Endothelial cell of umbilical vein (primary cell): ENCODE measurements around the gene SCTR. TPM values are rescaled to one million over a fixed set of nuclear protein-coding genes. Genes with fewer than 3 reads are reported as not detected.

Experiments used
- BruUV-seq: library from RNA; stranded (reverse); fragments of 400-500 nt; replicated peaks from 2 replicates; lab custom pipeline; 2021; lab: Mats Ljungman, UMichigan
- CTCF ChIA-PET: fragments of 300-600, 350-600 bp; sonication (Branson Sonifier 250); formaldehyde crosslinking; loops from one replicate; lab custom pipeline; 2021; ENCODE audit warnings: antibody characterized with exemption, inconsistent platforms; lab: Charles Lee
- POLR2A ChIA-PET: fragments of 300-600, 350-600 bp; sonication (Branson Sonifier 250); formaldehyde crosslinking; loops from one replicate; lab custom pipeline; 2021; ENCODE audit warnings: antibody characterized with exemption, inconsistent platforms; lab: Charles Lee
- DNase-seq: peaks from one replicate; pipeline ENCODE4 v3.0.0-alpha.2; 2011; ENCODE audit warnings: low read depth, low spot score
- FAIRE-seq: peaks from 2 replicates; lab custom pipeline; 2011; peaks lifted over from hg19 to GRCh38; lab: Jason Lieb, UNC
- H2AFZ ChIP-seq: 2 replicates; pipeline ENCODE4 v1.6.0; 2012; ENCODE audit warnings: low read depth, low read length, control low read depth, inconsistent platforms
- H3K27ac ChIP-seq: 2 replicates; pipeline ENCODE4 v1.5.1; 2011; ENCODE audit warnings: low read depth, mild to moderate bottlenecking, control low read depth, low read length, moderate library complexity; ENCODE audit not compliant: insufficient read depth
- H3K27me3 ChIP-seq, 2 experiments: 2 replicates each; pipeline versions ENCODE4 v1.6.0 to v1.6.1; 2011; ENCODE audit warnings: low read length in 2 of 2, mixed read lengths in 1 of 2; ENCODE audit not compliant: control insufficient read depth in 2 of 2, insufficient read depth in 2 of 2
- H3K36me3 ChIP-seq, 2 experiments: 2 replicates in 1 of 2; 3 replicates in 1 of 2; pipeline ENCODE4 v1.5.1; 2011; ENCODE audit warnings: low read length in 2 of 2, mild to moderate bottlenecking in 1 of 2, moderate library complexity in 1 of 2; ENCODE audit not compliant: control insufficient read depth in 2 of 2, insufficient read depth in 2 of 2; ENCODE audit errors: extremely low read depth in 1 of 2
- H3K4me1 ChIP-seq: 3 replicates; pipeline ENCODE4 v1.5.1; 2011; ENCODE audit warnings: mild to moderate bottlenecking, low read length; ENCODE audit not compliant: control insufficient read depth, insufficient read depth; ENCODE audit errors: extremely low read depth
- H3K4me2 ChIP-seq: 2 replicates; pipeline ENCODE4 v1.6.1; 2011; ENCODE audit warnings: low read length, control low read depth, mixed read lengths; ENCODE audit not compliant: insufficient read depth
- H3K4me3 ChIP-seq, 3 experiments: fragments of 200-600 bp in 1 of 3; sonication (generic), shearing (Covaris generic) in 1 of 3; replicated peaks in 1 of 3; 2 replicates each; pipeline ENCODE4 v1.5.1; 2011 to 2016; ENCODE audit warnings: control low read depth in 3 of 3, low read length in 3 of 3, mild to moderate bottlenecking in 2 of 3, inconsistent platforms in 1 of 3, low read depth in 1 of 3, moderate library complexity in 1 of 3; ENCODE audit not compliant: insufficient read depth in 1 of 3
- H3K79me2 ChIP-seq: 2 replicates; pipeline ENCODE4 v1.6.0; 2012; ENCODE audit warnings: low read length, inconsistent platforms; ENCODE audit not compliant: control insufficient read depth, insufficient read depth
- H3K9ac ChIP-seq: replicated peaks from 2 replicates; pipeline ENCODE3; 2011; ENCODE audit warnings: low read length, control low read depth; ENCODE audit not compliant: insufficient read depth; ENCODE audit errors: extremely low read depth
- H3K9me1 ChIP-seq: replicated peaks from 3 replicates; pipeline ENCODE4 v1.6.0; 2011; ENCODE audit warnings: mild to moderate bottlenecking, low read length; ENCODE audit not compliant: control insufficient read depth, insufficient read depth; ENCODE audit errors: extremely low read depth
- H3K9me3 ChIP-seq: replicated peaks from 2 replicates; pipeline ENCODE4 v1.5.1; 2012; ENCODE audit warnings: low read length, inconsistent platforms; ENCODE audit not compliant: control insufficient read depth, insufficient read depth
- H4K20me1 ChIP-seq: replicated peaks from 2 replicates; pipeline ENCODE3; 2011; ENCODE audit warnings: mild to moderate bottlenecking, low read length; ENCODE audit not compliant: control insufficient read depth, insufficient read depth; ENCODE audit errors: extremely low read depth
- EZH2 ChIP-seq: IDR thresholded peaks from 2 replicates; pipeline ENCODE4 v1.6.1; 2012; ENCODE audit warnings: borderline replicate concordance, low read depth, mild to moderate bottlenecking, moderate library complexity, low read length, inconsistent platforms; ENCODE audit not compliant: severe bottlenecking
- FOS ChIP-seq: IDR thresholded peaks from 2 replicates; pipeline ENCODE4 v1.6.1; 2011; ENCODE audit warnings: mild to moderate bottlenecking, low read length, moderate library complexity, borderline replicate concordance; ENCODE audit not compliant: insufficient read depth
- GATA2 ChIP-seq: IDR thresholded peaks from 2 replicates; pipeline ENCODE4 v1.7.0; 2011; ENCODE audit warnings: low read depth, mild to moderate bottlenecking, moderate library complexity, mixed read lengths, low read length; ENCODE audit not compliant: insufficient read length, insufficient read depth
- JUN ChIP-seq: IDR thresholded peaks from 2 replicates; pipeline ENCODE4 v1.6.1; 2011; ENCODE audit warnings: borderline replicate concordance, low read depth; ENCODE audit not compliant: insufficient read length, insufficient read depth
- MYC ChIP-seq: IDR thresholded peaks from one replicate; pipeline ENCODE4 v1.6.1; 2011; ENCODE audit warnings: mild to moderate bottlenecking, low read depth, low read length
- POLR2A ChIP-seq: IDR thresholded peaks from 2 replicates; pipeline ENCODE4 v1.6.1; 2012; ENCODE audit warnings: low read depth, mild to moderate bottlenecking, control low read depth, low read length
- POLR2AphosphoS5 ChIP-seq: IDR thresholded peaks from 2 replicates; pipeline ENCODE4 v1.6.1; 2012; ENCODE audit warnings: low read depth, mild to moderate bottlenecking, control low read depth, low read length, moderate library complexity; ENCODE audit not compliant: insufficient read depth
- dilution Hi-C: fragments of 300-500 bp; cut with MboI; formaldehyde crosslinking; loops from one replicate; pipeline ENCODE4 v1.15.0; 2019; ENCODE audit warnings: low sequenced_read_pairs; ENCODE audit not compliant: extremely low pct_ligation_motif_present
- intact Hi-C: fragments of 100-400 bp; cut with micrococcal nuclease; formaldehyde crosslinking; loops from one replicate; pipeline ENCODE4 v1.10.0; 2022
- polyA plus RNA-seq, 4 experiments: library from polyadenylated mRNA; depleted of rRNA in 3 of 4; stranded (reverse) in 3 of 4; unstranded in 1 of 4; fragments of >200 nt; gene quantifications; 2 replicates each; pipeline versions ENCODE4 v1.2.1 to v1.2.3, GENCODE V29; 2011 to 2012; ENCODE audit warnings: missing spikeins in 1 of 4
- total RNA-seq: library from RNA; stranded (reverse); gene quantifications from 2 replicates; pipeline ENCODE4 v1.2.3, GENCODE V29; 2021
- TF ChIP-seq, protein P1 (sequence below), 2 donors: IDR thresholded peaks; 1 replicate in 1 of 2; 2 replicates in 1 of 2; pipeline ENCODE4 v1.5.1; 2011; ENCODE audit warnings: low read length in 2 of 2, mild to moderate bottlenecking in 2 of 2, moderate library complexity in 2 of 2, control low read depth in 1 of 2, inconsistent platforms in 1 of 2, low read depth in 1 of 2; ENCODE audit not compliant: insufficient read depth in 1 of 2; ENCODE audit errors: extremely low read depth in 1 of 2
- TF ChIP-seq, protein P2 (sequence below): IDR thresholded peaks from 2 replicates; pipeline ENCODE4 v1.6.1; 2011; ENCODE audit not compliant: insufficient read depth, insufficient read length

Gene SCTR
- total and polyA plus RNA-seq, 2 donors (not counting 3 experiments of a cell fraction or from before 2014, with no cell fraction given), result not detected

DNA sequence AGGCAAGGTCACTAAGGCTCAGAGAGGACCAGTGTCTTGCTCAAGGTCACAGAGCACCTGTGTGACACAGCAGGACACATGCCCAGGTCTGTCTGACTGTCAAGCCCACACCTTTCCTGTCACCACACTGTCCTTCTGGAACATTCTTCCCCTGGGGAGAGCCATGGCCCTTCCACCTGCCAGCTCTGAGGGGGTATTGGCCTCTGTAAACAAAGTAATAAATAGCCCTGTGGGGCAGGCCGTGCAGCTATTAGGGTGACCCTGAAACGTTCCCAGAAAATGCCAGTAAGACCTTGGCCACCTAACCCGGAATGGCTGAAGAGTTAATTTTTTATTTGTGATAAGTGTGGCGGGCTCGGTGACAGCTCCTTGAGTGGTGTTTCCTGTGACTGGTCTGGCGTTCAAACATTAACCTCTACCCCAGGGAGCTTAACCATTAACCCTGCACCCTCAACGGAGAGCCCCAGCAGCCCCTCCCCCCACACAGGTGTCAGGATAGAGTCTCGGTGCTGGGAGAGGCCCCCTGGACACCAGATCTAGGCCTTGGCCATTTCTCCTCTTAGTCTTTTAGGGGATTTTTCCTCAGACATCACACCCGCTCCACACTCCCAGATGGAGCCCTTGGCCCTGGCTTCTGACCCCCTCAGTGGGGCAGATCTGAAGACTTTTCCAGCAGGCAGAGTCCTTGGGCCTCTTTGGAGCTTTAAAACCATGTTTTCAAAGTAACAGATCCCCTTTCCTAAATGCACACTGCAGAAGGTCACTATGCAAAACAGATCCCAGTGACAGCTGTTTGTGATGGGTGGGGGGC, 36.6 kb downstream of the SCTR start:
- CTCF ChIA-PET, result interaction anchor here (3.2 kb wide), 1 partner anchor 11 kb away, joined by 31 read pairs; no protein-coding TSS in a partner anchor
- Histone ChIP-seq H3K9me3 (no peaks in the 10 kb centered on the region), H3K27ac (no peak overlapping the region), H3K4me2 (no peak overlapping the region), H3K79me2 (no peaks in the 10 kb centered on the region), H3K4me3 (no peak overlapping the region), H3K9ac (no peak overlapping the region), H4K20me1 (no peaks in the 10 kb centered on the region), H3K36me3 (no peaks in the 10 kb centered on the region), H2AFZ (no peak overlapping the region), H3K9me1 (no peaks in the 10 kb centered on the region), H3K4me1 (peaks cover 3% of the 10 kb centered on the region), H3K27me3 (peaks cover 0 to 1% of the 10 kb centered on the region in 2 experiments)
- DNase-seq (no peak), FAIRE-seq (no peak)
- POLR2A ChIA-PET, result no interaction called here
- dilution Hi-C loops (no loop called here), intact Hi-C loops (no loop called here)
- TF ChIP-seq POLR2AphosphoS5 (no peak), GATA2 (no peak), JUN (no peak), MYC (no peak), EZH2 (no peak), POLR2A (no peak), FOS (no peak)
- TF ChIP-seq, protein P1, sequence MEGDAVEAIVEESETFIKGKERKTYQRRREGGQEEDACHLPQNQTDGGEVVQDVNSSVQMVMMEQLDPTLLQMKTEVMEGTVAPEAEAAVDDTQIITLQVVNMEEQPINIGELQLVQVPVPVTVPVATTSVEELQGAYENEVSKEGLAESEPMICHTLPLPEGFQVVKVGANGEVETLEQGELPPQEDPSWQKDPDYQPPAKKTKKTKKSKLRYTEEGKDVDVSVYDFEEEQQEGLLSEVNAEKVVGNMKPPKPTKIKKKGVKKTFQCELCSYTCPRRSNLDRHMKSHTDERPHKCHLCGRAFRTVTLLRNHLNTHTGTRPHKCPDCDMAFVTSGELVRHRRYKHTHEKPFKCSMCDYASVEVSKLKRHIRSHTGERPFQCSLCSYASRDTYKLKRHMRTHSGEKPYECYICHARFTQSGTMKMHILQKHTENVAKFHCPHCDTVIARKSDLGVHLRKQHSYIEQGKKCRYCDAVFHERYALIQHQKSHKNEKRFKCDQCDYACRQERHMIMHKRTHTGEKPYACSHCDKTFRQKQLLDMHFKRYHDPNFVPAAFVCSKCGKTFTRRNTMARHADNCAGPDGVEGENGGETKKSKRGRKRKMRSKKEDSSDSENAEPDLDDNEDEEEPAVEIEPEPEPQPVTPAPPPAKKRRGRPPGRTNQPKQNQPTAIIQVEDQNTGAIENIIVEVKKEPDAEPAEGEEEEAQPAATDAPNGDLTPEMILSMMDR (IDR thresholded peaks at IDR 0.05; ENCODE audit: extremely low read depth in 1 of 2, insufficient read depth in 1 of 2, low read depth in 1 of 2, low read length in 2 of 2), result no peak
- TF ChIP-seq, protein P2, sequence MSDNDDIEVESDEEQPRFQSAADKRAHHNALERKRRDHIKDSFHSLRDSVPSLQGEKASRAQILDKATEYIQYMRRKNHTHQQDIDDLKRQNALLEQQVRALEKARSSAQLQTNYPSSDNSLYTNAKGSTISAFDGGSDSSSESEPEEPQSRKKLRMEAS, result no peak
- no TSS peak for BruUV-seq
